Measurements from ENCODE around the gene SARDH.
A peak's percentile ranks its signal among the peaks of the same experiment; 100 is the strongest.
"Not testable (repeated sequence)": the region's sequence is repeated elsewhere in the genome, so short reads cannot be mapped to it uniquely, and the experiment has no call there.

The SARDH gene

GRCh38 chr9:133759146-133759900 is 21.2 kb upstream of the SARDH start:
- no peak for FAIRE-seq

GRCh38 chr9:133758228-133758627 is 20.1 kb upstream of the SARDH start:
- FAIRE-seq: no peak

- no peak for FAIRE-seq
Measured at GRCh38 chr9:133754688-133755227, 16.6 kb upstream of the SARDH start.

- no peak for FAIRE-seq
Measured at GRCh38 chr9:133754187-133754586, 16.0 kb upstream of the SARDH start.

GRCh38 chr9:133752739-133753446 is 14.7 kb upstream of the SARDH start:
- no peak for FAIRE-seq

GRCh38 chr9:133750982-133751649 is 13.0 kb upstream of the SARDH start:
- no peak for FAIRE-seq

GRCh38 chr9:133747309-133747708 is 9.2 kb upstream of the SARDH start:
- FAIRE-seq: no peak

- FAIRE-seq: not testable (repeated sequence)
Measured at GRCh38 chr9:133744528-133744927, 6.4 kb upstream of the SARDH start.

GRCh38 chr9:133742849-133743444 is 4.8 kb upstream of the SARDH start:
- peak; percentile 17 for FAIRE-seq

GRCh38 chr9:133742251-133742650 is 4.1 kb upstream of the SARDH start:
- FAIRE-seq: no peak

- FAIRE-seq: no peak
Measured at GRCh38 chr9:133741716-133742115, 3.6 kb upstream of the SARDH start.

GRCh38 chr9:133740911-133741310 is 2.8 kb upstream of the SARDH start:
- FAIRE-seq: no peak

GRCh38 chr9:133739408-133740280 is 1.5 kb upstream of the SARDH start:
- FAIRE-seq: no peak

- FAIRE-seq: no peak
Measured at GRCh38 chr9:133738640-133739225, 581 bp upstream of the SARDH start.

- no peak for FAIRE-seq
Measured at GRCh38 chr9:133737071-133737773, 930 bp downstream of the SARDH start.

- no peak for FAIRE-seq
Measured at GRCh38 chr9:133735931-133736330, 2.2 kb downstream of the SARDH start.

- no peak for FAIRE-seq
Measured at GRCh38 chr9:133735415-133735775, 2.8 kb downstream of the SARDH start.

- FAIRE-seq: no peak
Measured at GRCh38 chr9:133734590-133735414, 3.4 kb downstream of the SARDH start.

GRCh38 chr9:133733796-133734533 is 4.2 kb downstream of the SARDH start:
- FAIRE-seq: no peak

- no peak for FAIRE-seq
Measured at GRCh38 chr9:133733421-133733795, 4.7 kb downstream of the SARDH start.

Measured in G401.6 (cell line).